DOHH2 (cell line): ENCODE data around the gene TNFRSF6B.

Source experiments
- H3F3A ChIP-seq: fragments of 200-600 bp; sonication (generic), shearing (Covaris generic); 2 replicates; pipeline ENCODE4 v1.6.0; 2016; ENCODE audit warnings: antibody characterized with exemption, mild to moderate bottlenecking; ENCODE audit not compliant: control insufficient read depth, insufficient read depth
- H3K27ac ChIP-seq: fragments of 200-600 bp; sonication (generic); 2 replicates; pipeline ENCODE4 v1.5.1; 2014; ENCODE audit warnings: low read depth, mild to moderate bottlenecking, low read length, moderate library complexity
- H3K27me3 ChIP-seq: fragments of 200-600 bp; sonication (generic); 2 replicates; pipeline ENCODE4 v1.6.1; 2014; ENCODE audit warnings: mild to moderate bottlenecking, low read length, mixed read lengths; ENCODE audit not compliant: control insufficient read depth
- H3K36me3 ChIP-seq: fragments of 200-600 bp; sonication (generic); 2 replicates; pipeline ENCODE4 v1.6.1; 2014; ENCODE audit warnings: mild to moderate bottlenecking, low read length, moderate library complexity, mixed read lengths; ENCODE audit not compliant: control insufficient read depth
- H3K4me1 ChIP-seq: fragments of 200-600 bp; sonication (generic); 2 replicates; pipeline ENCODE4 v1.6.1; 2014; ENCODE audit warnings: mild to moderate bottlenecking, low read length, mixed read lengths; ENCODE audit not compliant: control insufficient read depth
- H3K4me2 ChIP-seq: fragments of 200-600 bp; sonication (generic); 2 replicates; pipeline ENCODE4 v1.6.0; 2014; ENCODE audit warnings: mild to moderate bottlenecking, low read length, moderate library complexity
- H3K4me3 ChIP-seq: fragments of 200-600 bp; sonication (generic); 2 replicates; pipeline ENCODE4 v1.5.1; 2014; ENCODE audit warnings: mild to moderate bottlenecking, low read length, mixed read lengths
- H3K79me2 ChIP-seq: fragments of 200-600 bp; sonication (generic); 2 replicates; pipeline ENCODE4 v1.6.1; 2014; ENCODE audit warnings: mild to moderate bottlenecking, low read length, mixed read lengths; ENCODE audit not compliant: control insufficient read depth
- H3K9me2 ChIP-seq: fragments of 200-600 bp; sonication (generic); replicated peaks from 2 replicates; pipeline ENCODE4 v1.6.1; 2014; ENCODE audit warnings: mild to moderate bottlenecking, low read length, mixed read lengths; ENCODE audit not compliant: control insufficient read depth
- H3K9me3 ChIP-seq: fragments of 200-600 bp; sonication (generic); 2 replicates; pipeline ENCODE4 v1.6.1; 2014; ENCODE audit warnings: antibody characterized with exemption, low read length, mixed read lengths; ENCODE audit not compliant: control insufficient read depth, insufficient read depth
- H4K20me1 ChIP-seq: fragments of 200-600 bp; sonication (generic); 2 replicates; pipeline ENCODE4 v1.6.0; 2014; ENCODE audit warnings: low read depth, mild to moderate bottlenecking, antibody characterized with exemption, low read length, moderate library complexity; ENCODE audit not compliant: control insufficient read depth, insufficient read depth
- CTCF ChIP-seq: fragments of 200-600 bp; sonication (generic); IDR thresholded peaks from one replicate; pipeline ENCODE4 v1.5.1; 2014; ENCODE audit warnings: antibody characterized with exemption, mild to moderate bottlenecking, low read depth, low read length; ENCODE audit not compliant: poor library complexity, severe bottlenecking
- EZH2phosphoT487 ChIP-seq: fragments of 200-600 bp; sonication (generic); IDR thresholded peaks from 2 replicates; pipeline ENCODE4 v1.6.1; 2017; ENCODE audit warnings: borderline replicate concordance, mild to moderate bottlenecking, antibody characterized with exemption, low read length, moderate library complexity, mixed read lengths

Gene TNFRSF6B

GRCh38 chr20:63697357-63697867 is 960 bp downstream of the TNFRSF6B start:
- Histone ChIP-seq H3K36me3 (peaks cover 7% of the 10 kb centered on the region), H4K20me1 (no peaks in the 10 kb centered on the region), H3K9me2 (no peaks in the 10 kb centered on the region), H3K79me2 (no peaks in the 10 kb centered on the region), H3K4me1 (peaks cover 9% of the 10 kb centered on the region), H3K27ac (no peak overlapping the region), H3K4me3 (no peak overlapping the region), H3F3A (no peaks in the 10 kb centered on the region), H3K4me2 (no peak overlapping the region), H3K27me3 (no peaks in the 10 kb centered on the region), H3K9me3 (no peaks in the 10 kb centered on the region)
- no peak for TF ChIP-seq CTCF
- no peak for TF ChIP-seq EZH2phosphoT487

- Histone ChIP-seq H3K4me2 (no peak overlapping the region), H3K27me3 (no peaks in the 10 kb centered on the region), H3K4me3 (no peak overlapping the region), H3K27ac (no peak overlapping the region), H3K79me2 (no peaks in the 10 kb centered on the region), H3F3A (no peaks in the 10 kb centered on the region), H3K4me1 (peaks cover 9% of the 10 kb centered on the region), H4K20me1 (no peaks in the 10 kb centered on the region), H3K9me2 (no peaks in the 10 kb centered on the region), H3K9me3 (no peaks in the 10 kb centered on the region), H3K36me3 (peaks cover 7% of the 10 kb centered on the region)
- TF ChIP-seq EZH2phosphoT487 = no peak
- TF ChIP-seq CTCF = no peak
Observed at GRCh38 chr20:63697868-63698545, 1.6 kb downstream of the TNFRSF6B start.

GRCh38 chr20:63698739-63699465 is 2.5 kb downstream of the TNFRSF6B start:
- Histone ChIP-seq H3K36me3 (peaks cover 8% of the 10 kb centered on the region), H3K9me3 (no peaks in the 10 kb centered on the region), H3K27ac (no peak overlapping the region), H4K20me1 (no peaks in the 10 kb centered on the region), H3K4me1 (peaks cover 9% of the 10 kb centered on the region), H3K27me3 (no peaks in the 10 kb centered on the region), H3K4me2 (no peak overlapping the region), H3F3A (no peaks in the 10 kb centered on the region), H3K9me2 (no peaks in the 10 kb centered on the region), H3K4me3 (no peak overlapping the region), H3K79me2 (no peaks in the 10 kb centered on the region)
- no peak for TF ChIP-seq EZH2phosphoT487
- TF ChIP-seq CTCF = no peak
